ENCODE measurements around the gene FLT1.

DNA sequence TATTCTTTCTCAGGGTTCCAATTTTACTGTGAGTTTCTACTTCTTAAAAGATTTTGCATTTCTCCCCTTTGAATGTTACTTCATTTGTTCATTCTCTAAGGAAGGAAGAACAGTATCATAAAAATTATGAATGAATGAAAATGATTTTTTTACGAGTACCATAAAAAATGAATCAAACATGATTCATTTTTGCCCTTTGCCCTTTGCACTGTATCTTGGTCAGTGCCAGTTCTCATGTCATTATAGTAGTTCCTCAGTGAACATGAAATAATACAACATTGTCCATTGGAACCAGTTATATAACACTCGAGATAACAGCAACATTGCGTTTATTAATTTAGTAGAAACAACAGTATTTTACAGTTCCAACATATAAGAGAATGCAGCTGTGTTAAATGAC is 28.8 kb downstream of the FLT1 start:
- TF ChIP-seq, protein P1, sequence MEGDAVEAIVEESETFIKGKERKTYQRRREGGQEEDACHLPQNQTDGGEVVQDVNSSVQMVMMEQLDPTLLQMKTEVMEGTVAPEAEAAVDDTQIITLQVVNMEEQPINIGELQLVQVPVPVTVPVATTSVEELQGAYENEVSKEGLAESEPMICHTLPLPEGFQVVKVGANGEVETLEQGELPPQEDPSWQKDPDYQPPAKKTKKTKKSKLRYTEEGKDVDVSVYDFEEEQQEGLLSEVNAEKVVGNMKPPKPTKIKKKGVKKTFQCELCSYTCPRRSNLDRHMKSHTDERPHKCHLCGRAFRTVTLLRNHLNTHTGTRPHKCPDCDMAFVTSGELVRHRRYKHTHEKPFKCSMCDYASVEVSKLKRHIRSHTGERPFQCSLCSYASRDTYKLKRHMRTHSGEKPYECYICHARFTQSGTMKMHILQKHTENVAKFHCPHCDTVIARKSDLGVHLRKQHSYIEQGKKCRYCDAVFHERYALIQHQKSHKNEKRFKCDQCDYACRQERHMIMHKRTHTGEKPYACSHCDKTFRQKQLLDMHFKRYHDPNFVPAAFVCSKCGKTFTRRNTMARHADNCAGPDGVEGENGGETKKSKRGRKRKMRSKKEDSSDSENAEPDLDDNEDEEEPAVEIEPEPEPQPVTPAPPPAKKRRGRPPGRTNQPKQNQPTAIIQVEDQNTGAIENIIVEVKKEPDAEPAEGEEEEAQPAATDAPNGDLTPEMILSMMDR (IDR thresholded peaks at IDR 0.05; ENCODE audit: low read length), result no peak
- TF ChIP-seq EZH2 (IDR thresholded peaks at IDR 0.05; ENCODE audit: borderline replicate concordance, low read length), result no peak

All from OCI-LY1 (cell line).